MCF 10A (cell line): ENCODE results near the gene RTKN. TPM values are rescaled to one million over a fixed set of nuclear protein-coding genes. Genes with fewer than 3 reads are reported as not detected.

Experiments used
- BruUV-seq: library from RNA; stranded (reverse); fragments of 400-500 nt; replicated peaks from 2 replicates; lab custom pipeline; 2021; lab: Mats Ljungman, UMichigan
- CTCF ChIA-PET: fragments of 300-600 bp; sonication (Branson Sonifier 250); formaldehyde crosslinking; extraction: SDS; loops from one replicate; lab custom pipeline; 2021; ENCODE audit warnings: antibody characterized with exemption, inconsistent platforms; lab: Yijun Ruan, JAX
- POLR2A ChIA-PET: fragments of 300-600, 350-650 bp; sonication (Branson Sonifier 250); formaldehyde crosslinking; extraction: SDS; loops from one replicate; lab custom pipeline; 2020; ENCODE audit warnings: antibody characterized with exemption, inconsistent platforms; lab: Yijun Ruan, JAX
- DNase-seq: peaks from one replicate; pipeline ENCODE4 v3.0.0-alpha.2; 2018; ENCODE audit not compliant: unreplicated experiment
- H3K27ac Mint-ChIP-seq: one replicate; pipeline ENCODE4 v1.8.0; 2022; ENCODE audit warnings: mild to moderate bottlenecking, low read depth, mixed read lengths; ENCODE audit not compliant: unreplicated experiment
- H3K27me3 Mint-ChIP-seq: one replicate; pipeline ENCODE4 v1.8.0; 2022; ENCODE audit warnings: mixed read lengths; ENCODE audit not compliant: insufficient read depth, unreplicated experiment
- H3K36me3 Mint-ChIP-seq: one replicate; pipeline ENCODE4 v1.8.0; 2022; ENCODE audit warnings: mild to moderate bottlenecking, moderate library complexity, mixed read lengths; ENCODE audit not compliant: insufficient read depth, unreplicated experiment
- H3K4me1 Mint-ChIP-seq: one replicate; pipeline ENCODE4 v1.8.0; 2022; ENCODE audit warnings: mixed read lengths; ENCODE audit not compliant: insufficient read depth, unreplicated experiment
- H3K4me3 Mint-ChIP-seq: one replicate; pipeline ENCODE4 v1.8.0; 2022; ENCODE audit warnings: mild to moderate bottlenecking, moderate library complexity, mixed read lengths; ENCODE audit not compliant: unreplicated experiment
- H3K9me3 Mint-ChIP-seq: one replicate; pipeline ENCODE4 v1.8.0; 2022; ENCODE audit warnings: mixed read lengths; ENCODE audit not compliant: unreplicated experiment
- CTCF ChIP-seq: fragments of 200-600 bp; IDR thresholded peaks from one replicate; pipeline ENCODE4 v1.8.0; 2022; ENCODE audit warnings: antibody characterized with exemption, mild to moderate bottlenecking; ENCODE audit not compliant: unreplicated experiment
- intact Hi-C: fragments of 100-400 bp; cut with micrococcal nuclease; formaldehyde crosslinking; loops from 2 replicates; pipeline ENCODE4 v1.14.1; 2022
- total RNA-seq: library from RNA; stranded (reverse); gene quantifications from 2 replicates; pipeline ENCODE4 v1.2.3, GENCODE V29; 2022

The RTKN gene
- total RNA-seq, 1 experiment from 2014 or later = 63.0 TPM

GRCh38 chr2:74481431-74481830 is 39.7 kb upstream of the RTKN start:
- Mint-ChIP-seq H3K4me3 (peak overlapping the region; percentile 85), H3K27ac (peak overlapping the region; percentile 89), H3K27me3 (no peaks in the 10 kb centered on the region), H3K4me1 (peaks cover 17% of the 10 kb centered on the region), H3K36me3 (peaks cover 18% of the 10 kb centered on the region), H3K9me3 (no peaks in the 10 kb centered on the region)
- no peak for TF ChIP-seq CTCF
- no TSS peak for BruUV-seq
- ChIA-PET CTCF (interaction anchor here (0.6 to 5.9 kb wide), 11 partner anchors 8 to 394 kb away, joined by 3 to 179 read pairs (median 5); partner anchors contain the start of genes AUP1, DQX1, HTRA2 and INO80B), POLR2A (interaction anchor here (1.2 to 5.0 kb wide), 10 partner anchors 9 to 107 kb away, joined by 4 to 102 read pairs (median 26); partner anchors contain the start of genes AUP1, HTRA2, INO80B and MOGS)
- intact Hi-C loops = no loop called here
- DNase-seq = no peak

GRCh38 chr2:74474899-74475298 is 33.2 kb upstream of the RTKN start:
- peak; percentile 18 for TF ChIP-seq CTCF
- Mint-ChIP-seq H3K4me1 (peaks cover 7% of the 10 kb centered on the region), H3K36me3 (peaks cover 35% of the 10 kb centered on the region), H3K27ac (no peak overlapping the region), H3K27me3 (no peaks in the 10 kb centered on the region), H3K4me3 (no peak overlapping the region), H3K9me3 (no peaks in the 10 kb centered on the region)
- ChIA-PET POLR2A (interaction anchor here (0.9 to 5.7 kb wide), 3 partner anchors 10 to 33 kb away, joined by 3 to 84 read pairs (median 5); partner anchors contain the start of genes INO80B, MOGS and WBP1), CTCF (interaction anchor here (0.6 to 2.2 kb wide), 5 partner anchors 9 to 122 kb away, joined by 3 to 15 read pairs (median 3); partner anchors contain the start of genes DQX1 and MOGS)
- no peak for DNase-seq
- intact Hi-C loops = no loop called here
- no TSS peak for BruUV-seq

- no peak for TF ChIP-seq CTCF
- Mint-ChIP-seq H3K9me3 (no peaks in the 10 kb centered on the region), H3K4me3 (no peak overlapping the region), H3K36me3 (peaks cover 37% of the 10 kb centered on the region), H3K27ac (no peak overlapping the region), H3K4me1 (peaks cover 8% of the 10 kb centered on the region), H3K27me3 (no peaks in the 10 kb centered on the region)
- ChIA-PET CTCF (interaction anchor here (0.6 to 2.2 kb wide), 6 partner anchors 9 to 1236 kb away, joined by 3 to 15 read pairs (median 3); partner anchors contain the start of genes C2orf81, DQX1, MOGS and WDR54), POLR2A (interaction anchor here (0.9 to 5.7 kb wide), 5 partner anchors 8 to 89 kb away, joined by 3 to 84 read pairs (median 5); partner anchors contain the start of genes CCDC142, INO80B, MOGS and TTC31)
- no peak for DNase-seq
- BruUV-seq = no TSS peak
- intact Hi-C loops = no loop called here
These were observed 32.7 kb upstream of the RTKN start for GRCh38 chr2:74474481-74474880.

- POLR2A ChIA-PET = interaction anchor here (0.6 to 5.7 kb wide), 12 partner anchors 9 to 736 kb away, joined by 3 to 84 read pairs (median 4); partner anchors contain the start of genes C2orf81, CCDC142, HTRA2 and INO80B
- peak overlapping the region; percentile 94 for H3K4me3 Mint-ChIP-seq
- CTCF ChIA-PET = interaction anchor here (0.7 to 1.3 kb wide), 3 partner anchors 9 to 605 kb away, joined by 3 to 18 read pairs (median 3); partner anchors contain the start of genes CCDC142 and TTC31
- H3K9me3 Mint-ChIP-seq = no peaks in the 10 kb centered on the region
- peaks cover 37% of the 10 kb centered on the region for H3K36me3 Mint-ChIP-seq
- peak overlapping the region; percentile 97 for H3K27ac Mint-ChIP-seq
- H3K4me1 Mint-ChIP-seq = peaks cover 8% of the 10 kb centered on the region
- DNase-seq = no peak
- intact Hi-C loops = no loop called here
- no peaks in the 10 kb centered on the region for H3K27me3 Mint-ChIP-seq
- BruUV-seq = TSS peak; percentile 92
- TF ChIP-seq CTCF = no peak
These were observed 31.2 kb upstream of the RTKN start for GRCh38 chr2:74472945-74473258.
